ENCODE data around the gene TCP10L.

DNA sequence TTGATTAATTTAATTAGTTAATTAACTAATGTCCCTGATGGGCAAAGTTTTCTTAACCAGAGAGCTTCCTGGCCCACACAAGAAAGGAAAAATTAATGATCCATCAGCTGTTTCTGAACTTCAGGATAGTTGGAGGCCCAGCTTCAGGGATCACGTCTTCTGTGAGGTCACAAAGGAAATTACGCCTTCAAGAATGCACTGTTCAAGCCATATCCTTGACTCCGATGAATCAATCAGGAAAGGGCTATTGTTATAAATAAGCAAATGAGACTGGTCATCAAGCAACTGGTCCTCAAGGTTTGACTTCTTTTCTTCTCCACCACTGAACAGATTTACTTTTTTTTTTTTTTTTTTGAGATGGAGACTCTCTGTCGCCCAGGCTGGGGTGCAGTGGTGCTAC is 40.6 kb downstream of the TCP10L start:
- TF ChIP-seq, protein P1, sequence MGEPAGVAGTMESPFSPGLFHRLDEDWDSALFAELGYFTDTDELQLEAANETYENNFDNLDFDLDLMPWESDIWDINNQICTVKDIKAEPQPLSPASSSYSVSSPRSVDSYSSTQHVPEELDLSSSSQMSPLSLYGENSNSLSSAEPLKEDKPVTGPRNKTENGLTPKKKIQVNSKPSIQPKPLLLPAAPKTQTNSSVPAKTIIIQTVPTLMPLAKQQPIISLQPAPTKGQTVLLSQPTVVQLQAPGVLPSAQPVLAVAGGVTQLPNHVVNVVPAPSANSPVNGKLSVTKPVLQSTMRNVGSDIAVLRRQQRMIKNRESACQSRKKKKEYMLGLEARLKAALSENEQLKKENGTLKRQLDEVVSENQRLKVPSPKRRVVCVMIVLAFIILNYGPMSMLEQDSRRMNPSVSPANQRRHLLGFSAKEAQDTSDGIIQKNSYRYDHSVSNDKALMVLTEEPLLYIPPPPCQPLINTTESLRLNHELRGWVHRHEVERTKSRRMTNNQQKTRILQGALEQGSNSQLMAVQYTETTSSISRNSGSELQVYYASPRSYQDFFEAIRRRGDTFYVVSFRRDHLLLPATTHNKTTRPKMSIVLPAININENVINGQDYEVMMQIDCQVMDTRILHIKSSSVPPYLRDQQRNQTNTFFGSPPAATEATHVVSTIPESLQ (CRISPR knock-in tag; IDR thresholded peaks at IDR 0.05), result no peak
- TF ChIP-seq, protein P2, sequence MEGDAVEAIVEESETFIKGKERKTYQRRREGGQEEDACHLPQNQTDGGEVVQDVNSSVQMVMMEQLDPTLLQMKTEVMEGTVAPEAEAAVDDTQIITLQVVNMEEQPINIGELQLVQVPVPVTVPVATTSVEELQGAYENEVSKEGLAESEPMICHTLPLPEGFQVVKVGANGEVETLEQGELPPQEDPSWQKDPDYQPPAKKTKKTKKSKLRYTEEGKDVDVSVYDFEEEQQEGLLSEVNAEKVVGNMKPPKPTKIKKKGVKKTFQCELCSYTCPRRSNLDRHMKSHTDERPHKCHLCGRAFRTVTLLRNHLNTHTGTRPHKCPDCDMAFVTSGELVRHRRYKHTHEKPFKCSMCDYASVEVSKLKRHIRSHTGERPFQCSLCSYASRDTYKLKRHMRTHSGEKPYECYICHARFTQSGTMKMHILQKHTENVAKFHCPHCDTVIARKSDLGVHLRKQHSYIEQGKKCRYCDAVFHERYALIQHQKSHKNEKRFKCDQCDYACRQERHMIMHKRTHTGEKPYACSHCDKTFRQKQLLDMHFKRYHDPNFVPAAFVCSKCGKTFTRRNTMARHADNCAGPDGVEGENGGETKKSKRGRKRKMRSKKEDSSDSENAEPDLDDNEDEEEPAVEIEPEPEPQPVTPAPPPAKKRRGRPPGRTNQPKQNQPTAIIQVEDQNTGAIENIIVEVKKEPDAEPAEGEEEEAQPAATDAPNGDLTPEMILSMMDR (IDR thresholded peaks at IDR 0.05), result no peak
- TF ChIP-seq, protein P3, sequence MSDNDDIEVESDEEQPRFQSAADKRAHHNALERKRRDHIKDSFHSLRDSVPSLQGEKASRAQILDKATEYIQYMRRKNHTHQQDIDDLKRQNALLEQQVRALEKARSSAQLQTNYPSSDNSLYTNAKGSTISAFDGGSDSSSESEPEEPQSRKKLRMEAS (CRISPR knock-in tag; IDR thresholded peaks at IDR 0.05), result no peak
- TF ChIP-seq, protein P4, sequence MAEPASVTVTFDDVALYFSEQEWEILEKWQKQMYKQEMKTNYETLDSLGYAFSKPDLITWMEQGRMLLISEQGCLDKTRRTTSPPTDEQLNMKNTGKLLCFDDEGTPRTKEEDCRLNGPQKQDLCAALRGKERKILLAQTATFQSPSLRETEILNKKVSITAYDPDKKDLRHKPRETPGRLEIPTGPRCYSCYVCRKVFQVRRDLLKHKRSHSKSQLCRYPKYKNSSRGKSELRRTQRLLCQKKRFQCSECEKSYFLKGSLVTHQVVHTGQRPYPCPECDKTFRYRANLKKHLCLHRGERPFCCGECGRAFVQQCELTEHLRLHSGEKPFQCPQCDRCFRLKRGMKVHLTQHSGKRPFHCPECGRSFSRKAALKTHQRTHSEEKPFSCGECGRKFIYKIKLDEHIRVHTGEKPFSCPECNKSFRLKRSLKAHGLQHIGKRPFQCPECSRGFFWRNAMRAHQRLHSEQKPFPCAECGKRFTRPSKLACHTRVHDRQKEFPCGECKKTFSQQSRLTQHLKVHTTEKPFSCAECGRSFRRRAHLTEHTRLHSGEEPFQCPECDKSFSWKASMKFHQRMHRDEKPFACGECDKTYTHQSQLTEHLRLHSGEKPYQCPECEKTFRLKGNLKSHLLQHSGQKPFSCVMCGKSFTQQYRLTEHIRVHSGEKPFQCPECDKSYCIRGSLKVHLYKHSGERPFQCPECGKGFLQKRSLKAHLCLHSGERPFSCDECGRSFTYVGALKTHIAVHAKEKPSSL (CRISPR knock-in tag; conservative IDR thresholded peaks at IDR 0.05), result no peak
- no peak for TF ChIP-seq TEAD4 (CRISPR knock-in tag; IDR thresholded peaks at IDR 0.05)

All from WTC11 (cell line).